ENCODE measurements around the gene CDK5RAP3. TPM values are rescaled to one million over a fixed set of nuclear protein-coding genes. Genes with fewer than 3 reads are reported as not detected.

Gene CDK5RAP3
- total and polyA plus RNA-seq, 2 donors (not counting 3 experiments of a cell fraction or from before 2014, with no cell fraction given) = 109 to 139 TPM

DNA sequence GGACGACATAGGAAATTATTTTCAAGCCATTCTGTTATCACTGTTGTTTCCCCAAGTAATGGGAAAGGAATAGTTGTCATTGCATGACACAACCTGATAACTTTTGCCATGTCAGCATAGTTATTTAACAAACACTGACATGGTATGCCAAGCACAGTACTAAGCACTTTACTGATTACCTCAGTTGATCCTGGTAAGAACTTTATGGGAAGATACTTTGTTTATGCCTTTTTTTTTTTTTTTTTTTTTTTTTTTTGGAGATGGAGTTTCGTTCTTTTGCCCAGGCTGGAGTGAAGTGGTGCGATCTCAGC lies 45.3 kb upstream of the CDK5RAP3 start:
- CTCF ChIA-PET = no interaction called here
- dilution Hi-C loops (cut with MboI; ENCODE audit: extremely low pct_ligation_motif_present, low sequenced_read_pairs) = no loop called here
- BruUV-seq (replicated peaks) = no TSS peak

More for the DNA sequence above, 45.3 kb upstream of the CDK5RAP3 start:
- H3K4me3 ChIP-seq (replicated peaks in 1 of 3; ENCODE audit: insufficient read depth in 1 of 3, low read depth in 1 of 3, low read length in 3 of 3) = no peak overlapping the region
- H3K9me3 ChIP-seq (replicated peaks; ENCODE audit: control insufficient read depth, insufficient read depth, low read length) = no peaks in the 10 kb centered on the region
- H4K20me1 ChIP-seq (replicated peaks; ENCODE audit: control insufficient read depth, extremely low read depth, insufficient read depth, low read length) = no peaks in the 10 kb centered on the region
- POLR2A ChIA-PET = no interaction called here
- intact Hi-C loops (cut with micrococcal nuclease) = no loop called here
- no peak overlapping the region for H3K4me2 ChIP-seq (ENCODE audit: insufficient read depth, low read length)
- H3K36me3 ChIP-seq (ENCODE audit: control insufficient read depth in 2 of 2, extremely low read depth in 1 of 2, insufficient read depth in 2 of 2, low read length in 2 of 2) = peaks cover 0 to 33% of the 10 kb centered on the region in 2 experiments
- DNase-seq (ENCODE audit: low read depth, low spot score) (no peak), FAIRE-seq (no peak)
- no peak overlapping the region for H3K27ac ChIP-seq (ENCODE audit: insufficient read depth, low read depth, low read length)
- TF ChIP-seq GATA2 (IDR thresholded peaks at IDR 0.05; ENCODE audit: insufficient read depth, insufficient read length, low read depth, low read length) (no peak), CTCF (IDR thresholded peaks at IDR 0.05; ENCODE audit: extremely low read depth in 1 of 2, insufficient read depth in 1 of 2, low read depth in 1 of 2, low read length in 2 of 2) (no peak), FOS (IDR thresholded peaks at IDR 0.05; ENCODE audit: borderline replicate concordance, insufficient read depth, low read length) (no peak), MYC (IDR thresholded peaks at IDR 0.05; ENCODE audit: low read depth, low read length) (no peak), JUN (IDR thresholded peaks at IDR 0.05; ENCODE audit: borderline replicate concordance, insufficient read depth, insufficient read length, low read depth) (no peak), POLR2A (IDR thresholded peaks at IDR 0.05; ENCODE audit: low read depth, low read length) (no peak), EZH2 (IDR thresholded peaks at IDR 0.05; ENCODE audit: borderline replicate concordance, low read depth, low read length, severe bottlenecking) (no peak), POLR2AphosphoS5 (IDR thresholded peaks at IDR 0.05; ENCODE audit: insufficient read depth, low read depth, low read length) (no peak)
- TF ChIP-seq, protein P1, sequence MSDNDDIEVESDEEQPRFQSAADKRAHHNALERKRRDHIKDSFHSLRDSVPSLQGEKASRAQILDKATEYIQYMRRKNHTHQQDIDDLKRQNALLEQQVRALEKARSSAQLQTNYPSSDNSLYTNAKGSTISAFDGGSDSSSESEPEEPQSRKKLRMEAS (IDR thresholded peaks at IDR 0.05; ENCODE audit: insufficient read depth, insufficient read length) = no peak
- H3K27me3 ChIP-seq (ENCODE audit: control insufficient read depth in 2 of 2, insufficient read depth in 2 of 2, low read length in 2 of 2) = no peaks in the 10 kb centered on the region
- no peak overlapping the region for H3K9ac ChIP-seq (replicated peaks; ENCODE audit: extremely low read depth, insufficient read depth, low read length)
- H2AFZ ChIP-seq (ENCODE audit: low read depth, low read length) = no peak overlapping the region
- no peaks in the 10 kb centered on the region for H3K79me2 ChIP-seq (ENCODE audit: control insufficient read depth, insufficient read depth, low read length)
- H3K4me1 ChIP-seq (ENCODE audit: control insufficient read depth, extremely low read depth, insufficient read depth, low read length) = no peaks in the 10 kb centered on the region
- H3K9me1 ChIP-seq (replicated peaks; ENCODE audit: control insufficient read depth, extremely low read depth, insufficient read depth, low read length) = no peaks in the 10 kb centered on the region
